BLaER1 (cell line): ENCODE results near the gene ARHGEF17.
A peak's percentile ranks its signal among the peaks of the same experiment; 100 is the strongest.

Experiments
- H3K27ac ChIP-seq: shearing (Covaris generic); formaldehyde crosslinking; 2 replicates; pipeline ENCODE4 v1.8.1; 2022
- H3K27me3 ChIP-seq: shearing (Covaris generic); formaldehyde crosslinking; 2 replicates; pipeline ENCODE4 v1.8.1; 2022
- H3K36me3 ChIP-seq: shearing (Covaris generic); formaldehyde crosslinking; 2 replicates; pipeline ENCODE4 v1.8.1; 2022
- H3K4me1 ChIP-seq: shearing (Covaris generic); formaldehyde crosslinking; 2 replicates; pipeline ENCODE4 v1.8.1; 2022
- H3K4me2 ChIP-seq: shearing (Covaris generic); formaldehyde crosslinking; 2 replicates; pipeline ENCODE4 v1.8.1; 2022
- H3K4me3 ChIP-seq: shearing (Covaris generic); formaldehyde crosslinking; 2 replicates; pipeline ENCODE4 v1.8.1; 2022
- H3K9ac ChIP-seq: shearing (Covaris generic); formaldehyde crosslinking; 2 replicates; pipeline ENCODE4 v1.8.1; 2022
- H3K9me3 ChIP-seq: shearing (Covaris generic); formaldehyde crosslinking; 2 replicates; pipeline ENCODE4 v1.8.1; 2022
- H4K20me1 ChIP-seq: shearing (Covaris generic); formaldehyde crosslinking; 2 replicates; pipeline ENCODE4 v1.8.1; 2022
- Cebpa-rat ChIP-seq: shearing (Covaris generic); IDR thresholded peaks from 2 replicates; pipeline ENCODE4 v1.8.1; 2022

Gene ARHGEF17

GRCh38 chr11:73389916-73390315 lies 81.8 kb downstream of the ARHGEF17 start:
- Histone ChIP-seq H4K20me1 (peaks cover 55% of the 10 kb centered on the region), H3K27ac (peak overlapping the region; percentile 92), H3K4me2 (peak overlapping the region; percentile 99), H3K4me3 (peak overlapping the region; percentile 55; the same call in 1 of the 2 replicates), H3K27me3 (no peaks in the 10 kb centered on the region), H3K4me1 (peaks cover 86% of the 10 kb centered on the region), H3K9me3 (no peaks in the 10 kb centered on the region), H3K36me3 (peaks cover 43% of the 10 kb centered on the region), H3K9ac (peak overlapping the region; percentile 79)
- TF ChIP-seq Cebpa-rat: no peak

DNA sequence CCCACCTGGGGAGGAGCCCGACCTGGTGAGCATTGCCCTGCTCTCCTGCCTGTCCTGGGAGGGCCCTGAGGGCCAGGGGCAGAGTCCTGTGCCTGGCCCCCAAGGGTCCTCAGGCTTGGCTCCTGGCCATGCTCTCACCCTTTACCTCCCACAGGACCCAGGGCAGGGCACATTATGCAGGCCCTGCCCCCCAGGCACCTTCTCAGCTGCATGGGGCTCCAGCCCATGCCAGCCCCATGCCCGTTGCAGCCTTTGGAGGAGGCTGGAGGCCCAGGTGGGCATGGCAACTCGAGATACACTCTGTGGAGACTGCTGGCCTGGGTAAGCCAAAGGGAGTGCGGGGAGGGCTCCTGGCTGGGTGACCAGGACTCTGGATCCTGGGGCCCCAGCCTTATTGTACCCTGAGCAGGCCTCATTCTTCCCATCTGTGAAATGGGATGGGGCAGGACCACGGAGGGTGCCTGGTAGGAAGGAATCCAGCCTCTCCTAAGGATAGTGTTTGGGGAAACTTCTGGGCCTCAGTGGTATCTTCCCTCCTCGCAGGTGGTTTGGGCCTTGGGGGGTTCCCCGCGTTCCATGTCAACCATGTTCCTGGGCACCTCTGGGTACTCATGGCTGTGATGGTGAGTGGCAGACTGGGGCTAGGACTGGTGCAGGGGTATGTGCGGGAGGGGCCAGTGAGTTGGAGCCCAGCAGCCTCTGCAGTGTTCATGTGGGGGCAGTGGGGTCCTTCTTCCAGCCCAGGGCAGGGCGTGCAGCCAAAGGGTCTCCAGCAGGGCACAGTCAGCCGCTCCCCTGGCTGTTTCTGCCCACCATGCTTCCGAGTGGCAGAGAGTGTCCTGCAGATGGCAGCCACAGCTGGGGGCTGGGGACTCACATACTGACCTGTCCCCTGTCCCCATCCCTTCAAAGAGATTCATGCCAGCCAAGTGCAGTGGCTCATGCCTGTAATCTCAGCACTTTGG lies 82.8 kb downstream of the ARHGEF17 start:
- H3K9ac ChIP-seq: peak overlapping the region; percentile 79
- H4K20me1 ChIP-seq: peaks cover 54% of the 10 kb centered on the region
- no peaks in the 10 kb centered on the region for H3K9me3 ChIP-seq
- H3K27ac ChIP-seq: peak overlapping the region; percentile 92
- H3K4me3 ChIP-seq: peak overlapping the region; percentile 55
- TF ChIP-seq Cebpa-rat: no peak
- peaks cover 53% of the 10 kb centered on the region for H3K36me3 ChIP-seq
- peak overlapping the region; percentile 99 for H3K4me2 ChIP-seq
- no peaks in the 10 kb centered on the region for H3K27me3 ChIP-seq
- H3K4me1 ChIP-seq: peaks cover 77% of the 10 kb centered on the region

GRCh38 chr11:73391665-73392064 lies 83.6 kb downstream of the ARHGEF17 start:
- H3K36me3 ChIP-seq: peaks cover 61% of the 10 kb centered on the region
- H3K4me3 ChIP-seq: no peak overlapping the region
- peak overlapping the region; percentile 79; the same call in 1 of the 2 replicates for H3K9ac ChIP-seq
- peak overlapping the region; percentile 92; the same call in 1 of the 2 replicates for H3K27ac ChIP-seq
- peaks cover 54% of the 10 kb centered on the region for H4K20me1 ChIP-seq
- TF ChIP-seq Cebpa-rat: no peak
- no peaks in the 10 kb centered on the region for H3K9me3 ChIP-seq
- no peaks in the 10 kb centered on the region for H3K27me3 ChIP-seq
- peaks cover 69% of the 10 kb centered on the region for H3K4me1 ChIP-seq
- H3K4me2 ChIP-seq: peak overlapping the region; percentile 99

- peak overlapping the region; percentile 83 for H3K27ac ChIP-seq
- H3K9ac ChIP-seq: peak overlapping the region; percentile 71
- H3K4me3 ChIP-seq: no peak overlapping the region
- H3K36me3 ChIP-seq: peaks cover 68% of the 10 kb centered on the region
- H4K20me1 ChIP-seq: peaks cover 54% of the 10 kb centered on the region
- H3K4me2 ChIP-seq: peak overlapping the region; percentile 99
- H3K27me3 ChIP-seq: no peaks in the 10 kb centered on the region
- no peak for TF ChIP-seq Cebpa-rat
- no peaks in the 10 kb centered on the region for H3K9me3 ChIP-seq
- H3K4me1 ChIP-seq: peaks cover 62% of the 10 kb centered on the region
These were observed 84.3 kb downstream of the ARHGEF17 start for GRCh38 chr11:73392108-73393010.

GRCh38 chr11:73393011-73393380 lies 84.9 kb downstream of the ARHGEF17 start:
- Histone ChIP-seq H3K9ac (peak overlapping the region; percentile 71), H4K20me1 (peaks cover 54% of the 10 kb centered on the region), H3K4me2 (peak overlapping the region; percentile 99), H3K27me3 (no peaks in the 10 kb centered on the region), H3K9me3 (no peaks in the 10 kb centered on the region), H3K4me3 (no peak overlapping the region), H3K27ac (peak overlapping the region; percentile 83), H3K4me1 (peaks cover 58% of the 10 kb centered on the region), H3K36me3 (peaks cover 74% of the 10 kb centered on the region)
- TF ChIP-seq Cebpa-rat: no peak

DNA sequence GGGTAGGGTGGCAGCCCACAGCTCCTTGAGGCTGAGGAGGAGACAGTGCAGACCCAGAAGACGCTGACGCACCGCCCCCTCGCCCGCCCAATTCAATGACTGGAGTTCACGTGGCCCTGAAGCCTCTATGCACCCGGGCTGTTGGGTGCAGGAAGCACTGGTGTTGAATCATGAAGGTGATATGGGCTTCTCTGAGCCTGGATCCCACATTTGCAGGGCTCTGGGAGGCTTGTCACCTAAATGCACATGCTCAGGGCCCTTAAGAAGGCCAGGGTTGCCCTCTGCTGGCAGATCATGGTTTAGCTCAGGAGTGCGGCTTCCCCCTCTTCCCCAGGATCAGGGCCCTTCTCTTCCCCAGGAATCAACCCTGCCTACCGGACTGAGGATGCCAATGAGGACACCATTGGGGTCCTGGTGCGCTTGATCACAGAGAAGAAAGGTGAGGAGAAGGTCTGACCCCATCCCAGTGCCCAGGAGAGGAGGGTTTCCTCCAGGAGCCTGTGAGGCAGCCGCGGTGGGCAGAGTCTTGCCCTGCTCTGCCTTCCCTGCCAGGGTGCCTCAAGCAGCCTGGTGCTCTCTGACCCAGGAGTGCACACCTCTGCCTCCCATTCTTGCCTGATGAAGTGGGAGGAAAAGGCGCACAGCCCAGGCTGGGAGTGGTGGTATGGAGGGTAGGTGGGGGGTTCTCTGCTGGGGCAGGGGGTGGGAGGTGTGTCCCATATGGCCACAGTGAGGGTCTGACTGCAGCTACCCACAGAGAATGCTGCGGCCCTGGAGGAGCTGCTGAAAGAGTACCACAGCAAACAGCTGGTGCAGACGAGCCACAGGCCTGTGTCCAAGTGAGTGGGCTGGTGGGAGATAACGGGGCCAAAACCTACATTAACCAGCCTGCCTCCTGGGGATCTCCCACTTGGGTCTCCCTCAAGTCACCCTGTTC lies 85.7 kb downstream of the ARHGEF17 start:
- Histone ChIP-seq H3K4me2 (peak overlapping the region; percentile 99), H4K20me1 (peaks cover 55% of the 10 kb centered on the region), H3K27ac (peak overlapping the region; percentile 83), H3K4me3 (no peak overlapping the region), H3K4me1 (peaks cover 58% of the 10 kb centered on the region), H3K9ac (peak overlapping the region; percentile 71; the same call in 1 of the 2 replicates), H3K36me3 (peaks cover 82% of the 10 kb centered on the region), H3K9me3 (no peaks in the 10 kb centered on the region), H3K27me3 (no peaks in the 10 kb centered on the region)
- no peak for TF ChIP-seq Cebpa-rat

DNA sequence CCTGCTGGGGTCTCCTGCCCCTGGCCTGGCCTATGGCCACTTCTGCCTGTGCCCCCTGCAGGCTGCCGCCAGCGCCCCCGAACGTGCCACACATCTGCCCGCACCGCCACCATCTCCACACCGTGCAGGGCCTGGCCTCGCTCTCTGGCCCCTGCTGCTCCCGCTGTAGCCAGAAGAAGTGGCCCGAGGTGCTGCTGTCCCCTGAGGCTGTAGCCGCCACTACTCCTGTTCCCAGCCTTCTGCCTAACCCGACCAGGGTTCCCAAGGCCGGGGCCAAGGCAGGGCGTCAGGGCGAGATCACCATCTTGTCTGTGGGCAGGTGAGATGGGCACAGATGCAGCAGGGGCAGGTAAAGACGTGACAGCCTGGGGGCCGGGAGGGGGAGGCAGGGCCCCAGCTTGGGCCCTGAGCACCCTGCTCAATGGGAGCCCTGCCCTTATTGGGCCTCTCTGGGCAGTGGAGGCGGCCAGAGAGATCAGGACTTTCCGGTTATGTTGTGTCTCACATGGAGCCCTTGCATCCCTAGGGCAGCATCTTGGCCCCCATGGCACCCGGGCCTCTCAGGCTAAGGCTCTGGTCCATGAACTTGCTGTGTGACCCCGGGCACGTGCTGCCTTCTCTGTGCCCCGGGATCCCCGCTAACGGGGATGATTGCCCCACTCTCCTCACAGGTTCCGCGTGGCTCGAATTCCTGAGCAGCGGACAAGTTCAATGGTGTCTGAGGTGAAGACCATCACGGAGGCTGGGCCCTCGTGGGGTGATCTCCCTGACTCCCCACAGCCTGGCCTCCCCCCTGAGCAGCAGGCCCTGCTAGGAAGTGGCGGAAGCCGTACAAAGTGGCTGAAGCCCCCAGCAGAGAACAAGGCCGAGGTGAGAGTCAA lies 86.6 kb downstream of the ARHGEF17 start:
- peaks cover 58% of the 10 kb centered on the region for H3K4me1 ChIP-seq
- H3K27ac ChIP-seq: no peak overlapping the region
- TF ChIP-seq Cebpa-rat: no peak
- H3K36me3 ChIP-seq: peaks cover 87% of the 10 kb centered on the region
- no peak overlapping the region for H3K4me3 ChIP-seq
- no peaks in the 10 kb centered on the region for H3K9me3 ChIP-seq
- no peaks in the 10 kb centered on the region for H3K27me3 ChIP-seq
- 0 out of 2 replicates have a peak overlapping the region, but pooled peaks have one; percentile 10 for H3K9ac ChIP-seq
- no peak overlapping the region for H3K4me2 ChIP-seq
- H4K20me1 ChIP-seq: peaks cover 55% of the 10 kb centered on the region
